WTC11 (cell line): ENCODE measurements around the gene SLC39A3.

ENCODE experiments used
- TF ChIP-seq, protein P1 (sequence below): sonication (generic); formaldehyde crosslinking; IDR thresholded peaks from 2 replicates; pipeline ENCODE4 v1.8.0; 2022; ENCODE audit warnings: mild to moderate bottlenecking, missing genetic modification reagents
- TF ChIP-seq, protein P2 (sequence below): fragments of 200-600 bp; IDR thresholded peaks from 2 replicates; pipeline ENCODE4 v1.8.0; 2022; ENCODE audit warnings: antibody characterized with exemption
- TF ChIP-seq, protein P3 (sequence below): sonication (generic); formaldehyde crosslinking; conservative IDR thresholded peaks from 2 replicates; pipeline ENCODE4 v1.8.1; 2022; ENCODE audit warnings: mild to moderate bottlenecking, missing genetic modification reagents

- TF ChIP-seq, protein P1, sequence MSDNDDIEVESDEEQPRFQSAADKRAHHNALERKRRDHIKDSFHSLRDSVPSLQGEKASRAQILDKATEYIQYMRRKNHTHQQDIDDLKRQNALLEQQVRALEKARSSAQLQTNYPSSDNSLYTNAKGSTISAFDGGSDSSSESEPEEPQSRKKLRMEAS (CRISPR knock-in tag) = no peak
- TF ChIP-seq, protein P2, sequence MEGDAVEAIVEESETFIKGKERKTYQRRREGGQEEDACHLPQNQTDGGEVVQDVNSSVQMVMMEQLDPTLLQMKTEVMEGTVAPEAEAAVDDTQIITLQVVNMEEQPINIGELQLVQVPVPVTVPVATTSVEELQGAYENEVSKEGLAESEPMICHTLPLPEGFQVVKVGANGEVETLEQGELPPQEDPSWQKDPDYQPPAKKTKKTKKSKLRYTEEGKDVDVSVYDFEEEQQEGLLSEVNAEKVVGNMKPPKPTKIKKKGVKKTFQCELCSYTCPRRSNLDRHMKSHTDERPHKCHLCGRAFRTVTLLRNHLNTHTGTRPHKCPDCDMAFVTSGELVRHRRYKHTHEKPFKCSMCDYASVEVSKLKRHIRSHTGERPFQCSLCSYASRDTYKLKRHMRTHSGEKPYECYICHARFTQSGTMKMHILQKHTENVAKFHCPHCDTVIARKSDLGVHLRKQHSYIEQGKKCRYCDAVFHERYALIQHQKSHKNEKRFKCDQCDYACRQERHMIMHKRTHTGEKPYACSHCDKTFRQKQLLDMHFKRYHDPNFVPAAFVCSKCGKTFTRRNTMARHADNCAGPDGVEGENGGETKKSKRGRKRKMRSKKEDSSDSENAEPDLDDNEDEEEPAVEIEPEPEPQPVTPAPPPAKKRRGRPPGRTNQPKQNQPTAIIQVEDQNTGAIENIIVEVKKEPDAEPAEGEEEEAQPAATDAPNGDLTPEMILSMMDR = no peak
- TF ChIP-seq, protein P3, sequence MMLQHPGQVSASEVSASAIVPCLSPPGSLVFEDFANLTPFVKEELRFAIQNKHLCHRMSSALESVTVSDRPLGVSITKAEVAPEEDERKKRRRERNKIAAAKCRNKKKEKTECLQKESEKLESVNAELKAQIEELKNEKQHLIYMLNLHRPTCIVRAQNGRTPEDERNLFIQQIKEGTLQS (CRISPR knock-in tag) = no peak
These were observed 30.5 kb upstream of the SLC39A3 start for GRCh38 chr19:2770055-2771013.
